Prostate gland (tissue), 2 donors: ENCODE data around the gene GFI1B. TPM values are rescaled to one million over a fixed set of nuclear protein-coding genes. Genes with fewer than 3 reads are reported as not detected.
"Not testable (repeated sequence)": the region's sequence is repeated elsewhere in the genome, so short reads cannot be mapped to it uniquely, and the experiment has no call there.

Experiments
- DNase-seq: peaks from one replicate; pipeline ENCODE4 v3.0.0-alpha.2; 2019; ENCODE audit warnings: low spot score
- H3K27ac ChIP-seq, 2 donors: fragments of 200-600 bp; sonication (generic); 2 replicates each; pipeline ENCODE4 v1.5.1; 2017 to 2019
- H3K27me3 ChIP-seq: fragments of 200-600 bp; sonication (generic); replicated peaks from 2 replicates; pipeline ENCODE4 v1.5.1; 2019; ENCODE audit not compliant: insufficient read depth
- H3K36me3 ChIP-seq, 2 donors: fragments of 200-600 bp; sonication (generic); 1 replicate in 1 of 2; 2 replicates in 1 of 2; pipeline versions ENCODE4 v1.5.1 to v1.8.1; 2017 to 2019
- H3K4me1 ChIP-seq: fragments of 200-600 bp; sonication (generic); replicated peaks from 2 replicates; pipeline ENCODE4 v1.5.1; 2019
- H3K4me3 ChIP-seq, 2 donors: fragments of 200-600 bp; sonication (generic); 2 replicates each; pipeline ENCODE4 v1.5.1; 2017 to 2019
- H3K9me3 ChIP-seq: fragments of 200-600 bp; sonication (generic); 2 replicates; pipeline ENCODE4 v1.5.1; 2017
- CTCF ChIP-seq, 4 experiments: fragments of 200-600 bp in 2 of 4; fragments of 450-650 bp in 2 of 4; sonication (generic) in 2 of 4; IDR thresholded peaks; 1 replicate in 3 of 4; 2 replicates in 1 of 4; pipeline ENCODE4 v1.5.1; 2016 to 2019; ENCODE audit warnings: antibody characterized with exemption in 4 of 4, mild to moderate bottlenecking in 2 of 4, moderate library complexity in 2 of 4
- POLR2A ChIP-seq: fragments of 450-650 bp; IDR thresholded peaks from one replicate; pipeline ENCODE4 v1.6.1; 2016; ENCODE audit warnings: antibody characterized with exemption, mild to moderate bottlenecking
- POLR2AphosphoS5 ChIP-seq: sonication (generic); formaldehyde crosslinking; IDR thresholded peaks from one replicate; pipeline ENCODE4 v1.6.1; 2017; ENCODE audit warnings: antibody characterized with exemption
- WGBS: methylation state at CpG from one replicate; pipeline ENCODE4 v1.1.5; 2018; 5-methylcytosine and 5-hydroxymethylcytosine counted together
- intact Hi-C: fragments of 100-400 bp; cut with DNase I; formaldehyde crosslinking; loops from one replicate; pipeline ENCODE4 v1.14.2; 2022
- total RNA-seq, 2 donors: library from RNA; depleted of rRNA; stranded (reverse); fragments of >200 nt; gene quantifications; one replicate each; pipeline ENCODE4 v1.1.0, GENCODE V29; 2016

GFI1B gene
- total RNA-seq, 2 donors from 2014 or later = 0.85 TPM; not detected in 1

- intact Hi-C loops = no loop called here
- TF ChIP-seq CTCF (IDR thresholded peaks at IDR 0.05) (no peak), POLR2A (no peak), POLR2AphosphoS5 (no peak)
- Histone ChIP-seq H3K4me3 (no peak overlapping the region), H3K27me3 (no peaks in the 10 kb centered on the region), H3K36me3 (no peaks in the 10 kb centered on the region), H3K9me3 (no peaks in the 10 kb centered on the region), H3K27ac (no peak overlapping the region), H3K4me1 (no peaks in the 10 kb centered on the region)
- WGBS = 53% methylated on average over 26 of the region's 26 CpGs
- DNase-seq = no peak
Measured at GRCh38 chr9:132986640-132987620, 8.4 kb downstream of the GFI1B start.

- H3K27ac ChIP-seq = no peak overlapping the region
- H3K27me3 ChIP-seq = no peaks in the 10 kb centered on the region
- TF ChIP-seq POLR2A = no peak
- no peak for TF ChIP-seq POLR2AphosphoS5
- no peak for TF ChIP-seq CTCF (IDR thresholded peaks at IDR 0.05)
- intact Hi-C loops = no loop called here
- no peaks in the 10 kb centered on the region for H3K9me3 ChIP-seq
- no peaks in the 10 kb centered on the region for H3K36me3 ChIP-seq
- no peak overlapping the region for H3K4me3 ChIP-seq
- no peak for DNase-seq
- WGBS = 88% methylated on average over 13 of the region's 14 CpGs
- H3K4me1 ChIP-seq = no peaks in the 10 kb centered on the region
Measured at GRCh38 chr9:132988244-132989013, 9.9 kb downstream of the GFI1B start.

GRCh38 chr9:132989014-132989310, 10.5 kb downstream of the GFI1B start:
- Histone ChIP-seq H3K36me3 (no peaks in the 10 kb centered on the region), H3K4me1 (no peaks in the 10 kb centered on the region), H3K27ac (no peak overlapping the region), H3K27me3 (no peaks in the 10 kb centered on the region), H3K9me3 (no peaks in the 10 kb centered on the region), H3K4me3 (no peak overlapping the region)
- WGBS = 92% methylated on average over 13 of the region's 13 CpGs
- intact Hi-C loops = no loop called here
- no peak for TF ChIP-seq CTCF (IDR thresholded peaks at IDR 0.05)
- TF ChIP-seq POLR2A = no peak
- TF ChIP-seq POLR2AphosphoS5 = no peak
- DNase-seq = no peak

- WGBS = 86% methylated on average over 23 of the region's 23 CpGs
- no peaks in the 10 kb centered on the region for H3K27me3 ChIP-seq
- DNase-seq = no peak
Measured at GRCh38 chr9:132989414-132989996, 11.0 kb downstream of the GFI1B start.

GRCh38 chr9:132989998-132990557, 11.6 kb downstream of the GFI1B start:
- H3K4me1 ChIP-seq, H3K9me3 ChIP-seq, H3K27ac ChIP-seq, H3K27me3 ChIP-seq, H3K36me3 ChIP-seq, H3K4me3 ChIP-seq, DNase-seq, intact Hi-C loops: not testable (repeated sequence)
- 89% methylated on average over 4 of the region's 4 CpGs for WGBS

More at GRCh38 chr9:132989414-132989996, 11.0 kb downstream of the GFI1B start:
- no peaks in the 10 kb centered on the region for H3K4me1 ChIP-seq
- intact Hi-C loops = no loop called here
- H3K27ac ChIP-seq = no peak overlapping the region
- TF ChIP-seq CTCF (IDR thresholded peaks at IDR 0.05) (no peak), POLR2A (no peak), POLR2AphosphoS5 (no peak)
- no peak overlapping the region for H3K4me3 ChIP-seq
- H3K9me3 ChIP-seq = no peaks in the 10 kb centered on the region
- H3K36me3 ChIP-seq = no peaks in the 10 kb centered on the region
